GM23248 (cell line): ENCODE data around the gene UBE2N.

Source experiments
- EZH2 ChIP-seq: fragments of 200-600 bp; sonication (generic); IDR thresholded peaks from 2 replicates; pipeline ENCODE4 v1.6.1; 2018; ENCODE audit warnings: antibody characterized with exemption, mild to moderate bottlenecking; ENCODE audit not compliant: insufficient read depth, poor library complexity, severe bottlenecking
- EZH2phosphoT487 ChIP-seq: fragments of 200-600 bp; sonication (generic); IDR thresholded peaks from 2 replicates; pipeline ENCODE4 v1.6.1; 2018; ENCODE audit warnings: antibody characterized with exemption, moderate library complexity, mild to moderate bottlenecking, low read depth; ENCODE audit not compliant: insufficient read depth

DNA sequence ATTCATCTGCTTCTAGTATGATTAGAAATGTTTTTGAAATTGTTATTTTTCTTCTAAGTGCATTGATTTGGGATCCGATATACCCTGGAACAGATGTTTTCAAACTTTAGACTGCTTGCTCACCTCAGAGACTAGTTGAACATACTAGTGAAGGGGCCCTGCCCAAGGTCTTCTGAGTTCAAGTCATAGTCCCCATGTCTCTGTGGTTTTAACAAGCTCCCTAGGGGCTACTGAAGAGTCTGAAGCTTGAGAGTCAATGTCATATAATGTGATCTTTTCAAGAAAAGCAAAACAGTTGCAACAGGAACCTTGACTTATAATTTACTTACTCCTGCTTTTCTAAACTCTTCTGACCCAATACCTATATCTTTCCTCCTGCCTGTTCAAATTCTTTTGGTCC lies 7.5 kb upstream of the UBE2N start:
- TF ChIP-seq EZH2phosphoT487: no peak
- no peak for TF ChIP-seq EZH2
